ENCODE results near the gene NEMP2.

The NEMP2 gene

GRCh38 chr2:190455358-190456095 is 79.0 kb downstream of the NEMP2 start:
- no peak for DNase-seq

GRCh38 chr2:190454795-190455194 is 79.7 kb downstream of the NEMP2 start:
- DNase-seq, result no peak

Measured in NCI-H1417 (cell line).